Measurements from ENCODE around the gene ANKRD11.
"Not testable (repeated sequence)": the region's sequence is repeated elsewhere in the genome, so short reads cannot be mapped to it uniquely, and the experiment has no call there.

Gene ANKRD11

DNA sequence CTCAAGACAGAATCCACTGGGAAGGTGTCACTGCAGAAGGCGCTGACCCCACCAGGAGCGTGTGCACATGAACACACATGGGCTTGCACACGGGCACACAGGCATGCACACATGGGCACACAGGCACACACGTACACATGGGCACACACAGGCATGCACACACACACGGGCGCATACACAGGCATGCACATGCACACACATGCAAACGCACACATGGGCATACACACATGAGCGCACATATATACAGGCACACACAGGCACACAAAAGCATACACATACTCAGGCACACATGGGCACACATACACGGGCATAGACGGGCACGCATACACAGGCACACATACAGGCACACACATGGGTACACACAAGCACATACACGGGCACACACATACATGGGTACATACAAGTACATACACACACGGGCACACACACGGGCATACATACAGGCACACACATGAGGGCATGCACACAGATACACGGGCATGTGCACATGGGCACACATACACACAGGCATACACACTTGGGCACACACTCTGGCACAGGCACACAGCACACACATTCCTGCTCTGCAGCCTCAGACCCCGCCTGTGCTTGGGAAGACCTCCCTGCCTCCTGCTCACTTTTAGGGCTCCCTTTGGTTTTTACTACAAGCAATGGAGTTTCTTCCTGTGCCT lies 186.0 kb downstream of the ANKRD11 start:
- no peak for DNase-seq (ENCODE audit: low read depth in 3 of 3, low spot score in 1 of 3)

DNA sequence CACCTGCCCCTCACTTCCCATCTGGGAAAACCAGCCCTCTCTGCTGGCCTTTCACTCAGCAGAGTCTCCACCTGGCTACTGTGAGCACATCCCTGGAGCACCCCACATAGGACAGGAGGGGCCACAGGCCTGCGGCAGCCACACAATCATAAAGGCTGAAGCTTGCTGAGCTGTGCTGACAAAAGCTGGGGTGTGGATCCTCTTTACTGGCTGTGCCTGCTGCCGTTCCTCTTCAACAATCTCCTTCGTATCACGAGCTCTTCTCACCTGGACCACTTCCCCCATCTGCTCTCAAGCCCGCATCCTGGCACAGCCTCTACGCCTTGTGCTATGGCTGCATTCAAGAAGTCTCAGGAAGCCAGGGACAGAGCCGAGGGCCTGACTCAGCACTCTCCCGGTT lies 186.7 kb downstream of the ANKRD11 start:
- no peak for DNase-seq (ENCODE audit: low read depth in 3 of 3, low spot score in 1 of 3)

DNA sequence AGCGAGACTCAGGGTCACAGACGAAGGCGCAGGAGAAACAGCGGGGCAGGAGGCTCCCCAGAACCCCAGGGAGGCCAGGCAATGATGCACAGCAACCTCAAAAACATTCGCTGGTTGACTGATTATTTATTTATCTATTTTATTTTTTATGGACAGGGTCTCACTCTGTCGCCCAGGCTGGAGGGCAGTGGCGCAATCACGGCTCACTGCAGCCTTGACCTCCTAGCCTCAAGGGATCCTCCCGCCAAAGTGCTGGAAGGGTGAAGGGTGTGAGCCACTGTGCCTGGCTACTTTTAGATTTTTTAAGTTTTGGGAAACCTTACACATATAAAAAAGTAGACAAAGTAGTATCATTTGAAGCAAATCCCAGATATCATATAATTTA lies 189.4 kb downstream of the ANKRD11 start:
- no peak for DNase-seq (ENCODE audit: low read depth in 3 of 3, low spot score in 1 of 3)

DNA sequence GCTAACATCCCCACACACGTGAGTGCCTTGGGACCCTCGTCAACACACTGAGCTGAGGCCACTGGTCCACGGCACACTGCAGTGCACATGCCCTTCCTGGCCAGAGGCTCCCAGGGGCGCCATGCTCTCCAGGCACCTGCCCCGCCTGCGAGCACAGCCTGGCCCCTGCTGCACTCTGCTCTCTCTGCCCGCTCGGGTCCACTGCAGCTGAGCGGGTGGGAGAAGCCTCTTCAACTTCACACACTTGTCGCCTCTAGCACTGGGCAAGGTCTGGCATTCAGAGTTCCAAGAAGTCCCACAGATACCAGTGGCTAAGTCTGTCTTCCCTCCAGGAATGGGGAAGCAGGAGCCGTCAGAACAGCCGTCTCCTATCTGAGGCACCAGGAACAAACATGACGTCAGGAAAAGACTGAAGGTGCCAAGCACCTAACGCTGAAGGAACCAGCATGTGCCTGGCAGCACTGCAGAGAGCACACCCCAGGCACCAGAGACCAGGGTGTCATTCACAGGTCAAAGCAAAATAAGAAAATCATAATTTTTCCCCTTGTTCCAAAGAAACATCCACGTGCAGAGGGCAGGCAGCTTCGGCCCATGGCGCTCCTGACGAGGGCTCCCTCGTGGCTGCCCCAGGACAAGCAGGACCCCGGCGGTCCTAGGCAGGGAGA lies 189.9 kb downstream of the ANKRD11 start:
- no peak for DNase-seq (ENCODE audit: low read depth in 3 of 3, low spot score in 1 of 3)

DNA sequence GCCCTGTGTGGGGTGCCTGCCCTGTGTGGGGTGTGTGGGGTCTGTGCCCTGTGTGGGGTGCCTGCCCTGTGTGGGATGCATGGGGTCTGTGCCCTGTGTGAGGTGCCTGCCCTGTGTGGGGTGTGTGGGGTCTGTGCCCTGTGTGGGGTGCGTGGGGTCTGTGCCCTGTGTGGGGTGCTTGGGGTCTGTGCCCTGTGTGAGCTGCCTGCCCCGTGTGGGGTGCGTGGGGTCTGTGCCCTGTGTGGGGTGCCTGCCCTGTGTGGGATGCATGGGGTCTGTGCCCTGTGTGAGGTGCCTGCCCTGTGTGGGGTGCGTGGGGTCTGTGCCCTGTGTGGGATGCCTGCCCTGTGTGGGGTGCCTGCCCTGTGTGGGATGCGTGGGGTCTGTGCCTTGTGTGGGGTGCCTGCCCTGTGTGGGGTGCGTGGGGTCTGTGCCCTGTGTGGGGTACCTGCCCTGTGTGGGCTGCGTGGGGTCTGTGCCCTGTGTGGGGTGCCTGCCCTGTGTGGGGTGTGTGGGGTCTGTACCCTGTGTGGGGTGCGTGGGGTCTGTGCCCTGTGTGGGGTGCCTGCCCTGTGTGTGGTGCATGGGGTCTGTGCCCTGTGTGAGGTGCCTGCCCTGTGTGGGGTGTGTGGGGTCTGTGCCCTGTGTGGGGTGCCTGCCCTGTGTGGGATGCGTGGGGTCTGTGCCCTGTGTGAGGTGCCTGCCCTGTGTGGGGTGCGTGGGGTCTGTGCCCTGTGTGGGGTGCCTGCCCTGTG lies 190.8 kb downstream of the ANKRD11 start:
- not testable (repeated sequence) for DNase-seq (ENCODE audit: low read depth in 3 of 3, low spot score in 1 of 3)

DNA sequence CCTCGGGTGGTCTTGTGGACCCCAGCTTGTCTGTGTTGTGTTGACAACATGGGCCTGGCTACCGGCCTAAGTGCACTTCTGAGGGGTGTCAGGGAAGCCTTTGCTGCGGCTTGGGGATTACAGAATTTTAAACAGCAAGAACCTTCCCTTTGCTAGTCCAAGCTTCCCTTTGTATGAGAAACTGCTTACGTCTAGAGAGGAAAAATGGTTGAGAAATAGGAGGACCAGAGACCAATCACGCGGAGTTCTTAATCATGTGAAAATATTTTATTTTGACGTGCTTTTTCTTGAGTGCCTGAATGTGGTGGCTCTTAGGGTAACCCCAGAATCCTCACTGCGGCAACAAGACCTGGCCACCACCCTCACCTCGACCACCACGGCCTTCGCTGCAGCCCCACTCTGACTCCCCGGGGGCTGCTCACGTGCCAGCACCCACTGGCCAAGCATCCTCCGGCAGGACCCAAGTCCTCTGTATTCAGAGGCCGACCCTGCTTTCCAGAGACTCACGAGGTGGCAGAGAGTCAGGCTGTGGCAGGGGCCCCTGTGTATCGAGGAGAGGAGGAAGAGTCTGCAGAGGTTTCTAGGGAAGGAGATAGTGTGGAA lies 191.6 kb downstream of the ANKRD11 start:
- DNase-seq (ENCODE audit: low read depth in 3 of 3, low spot score in 1 of 3): no peak

DNA sequence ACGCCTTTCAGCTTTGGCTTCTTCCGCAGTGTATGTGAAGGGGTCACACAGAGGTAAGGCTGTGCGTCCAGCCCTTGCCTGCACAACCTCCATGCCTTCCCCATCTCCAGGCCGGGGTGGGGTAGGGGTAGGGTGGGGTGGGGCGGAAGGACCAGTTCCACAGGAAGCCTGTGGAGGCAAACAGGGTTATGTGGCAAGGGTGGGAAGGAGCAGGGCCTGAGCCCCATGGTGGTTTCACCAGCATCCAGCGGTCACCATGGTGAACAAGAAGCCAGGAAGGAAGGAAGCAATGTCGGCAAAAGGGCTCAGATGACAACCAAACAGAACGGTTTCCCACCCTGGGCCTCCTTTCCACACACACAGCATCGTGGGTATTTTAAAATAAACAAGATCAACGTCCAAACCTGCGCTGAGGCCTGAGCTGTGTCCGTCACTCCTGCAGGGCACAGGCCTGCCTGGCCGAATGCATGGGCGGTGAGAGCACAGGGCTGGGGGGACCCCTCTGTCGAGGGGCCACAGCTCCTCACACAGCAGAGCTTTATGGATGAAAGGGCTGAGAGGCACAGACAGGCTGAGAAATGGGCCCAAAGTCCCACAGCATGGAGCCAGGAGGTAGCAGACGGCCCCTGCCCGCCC lies 192.3 kb downstream of the ANKRD11 start:
- DNase-seq (ENCODE audit: low read depth in 3 of 3, low spot score in 1 of 3): no peak

DNA sequence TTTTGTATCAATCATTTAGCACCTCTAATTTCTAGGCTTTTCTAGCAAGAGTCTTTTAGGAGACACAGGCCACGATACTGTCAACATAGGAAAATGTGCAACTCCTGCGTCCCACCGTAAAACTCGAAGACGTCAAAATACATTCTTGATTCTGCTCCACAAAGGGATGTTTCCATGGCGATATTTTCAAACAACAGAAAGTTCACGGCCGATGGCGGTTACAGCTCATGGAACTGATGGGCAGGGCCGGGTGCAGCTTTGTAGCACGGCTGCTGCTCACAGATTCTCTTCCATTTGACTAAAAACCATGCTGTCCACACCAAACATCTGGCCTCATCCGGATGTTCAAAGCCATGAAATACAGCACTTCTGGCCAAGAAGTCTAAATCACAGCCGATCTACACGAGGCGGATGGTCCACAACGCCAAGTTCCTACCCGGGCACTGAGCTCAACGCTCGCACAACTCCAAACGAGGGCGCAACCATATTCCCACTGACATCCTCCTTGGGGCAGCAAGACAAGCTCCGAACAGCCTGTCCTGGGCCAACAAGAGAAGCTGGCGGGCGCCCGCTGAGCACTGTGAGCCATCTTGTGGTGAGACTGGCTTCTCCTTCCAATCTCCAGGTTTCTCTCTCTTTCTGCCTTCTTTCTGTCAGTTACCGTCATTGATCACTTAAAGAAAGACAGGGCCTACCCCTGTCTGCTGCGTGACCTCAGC lies 193.0 kb downstream of the ANKRD11 start:
- no peak for DNase-seq (ENCODE audit: low read depth in 3 of 3, low spot score in 1 of 3)

DNA sequence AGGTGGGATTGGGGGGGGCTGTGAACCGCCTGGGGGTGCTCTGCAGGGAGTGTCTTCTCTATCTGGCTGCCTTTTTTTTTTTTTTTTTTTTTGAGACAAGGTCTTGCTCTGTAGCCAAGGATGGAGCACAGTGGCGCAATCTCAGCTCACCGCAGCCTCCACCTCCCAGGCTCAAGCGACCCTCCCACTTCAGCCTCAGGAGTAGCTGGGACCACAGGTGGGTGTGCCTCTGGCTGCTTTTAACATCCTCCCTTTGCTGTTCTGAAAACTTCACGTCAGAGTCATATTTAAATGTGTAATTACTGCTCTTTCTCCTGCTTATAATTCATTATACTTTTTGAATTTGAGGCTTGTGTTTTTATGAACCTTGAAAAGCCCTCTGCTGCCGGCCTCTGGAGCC lies 194.4 kb downstream of the ANKRD11 start:
- DNase-seq (ENCODE audit: low read depth in 3 of 3, low spot score in 1 of 3): no peak

DNA sequence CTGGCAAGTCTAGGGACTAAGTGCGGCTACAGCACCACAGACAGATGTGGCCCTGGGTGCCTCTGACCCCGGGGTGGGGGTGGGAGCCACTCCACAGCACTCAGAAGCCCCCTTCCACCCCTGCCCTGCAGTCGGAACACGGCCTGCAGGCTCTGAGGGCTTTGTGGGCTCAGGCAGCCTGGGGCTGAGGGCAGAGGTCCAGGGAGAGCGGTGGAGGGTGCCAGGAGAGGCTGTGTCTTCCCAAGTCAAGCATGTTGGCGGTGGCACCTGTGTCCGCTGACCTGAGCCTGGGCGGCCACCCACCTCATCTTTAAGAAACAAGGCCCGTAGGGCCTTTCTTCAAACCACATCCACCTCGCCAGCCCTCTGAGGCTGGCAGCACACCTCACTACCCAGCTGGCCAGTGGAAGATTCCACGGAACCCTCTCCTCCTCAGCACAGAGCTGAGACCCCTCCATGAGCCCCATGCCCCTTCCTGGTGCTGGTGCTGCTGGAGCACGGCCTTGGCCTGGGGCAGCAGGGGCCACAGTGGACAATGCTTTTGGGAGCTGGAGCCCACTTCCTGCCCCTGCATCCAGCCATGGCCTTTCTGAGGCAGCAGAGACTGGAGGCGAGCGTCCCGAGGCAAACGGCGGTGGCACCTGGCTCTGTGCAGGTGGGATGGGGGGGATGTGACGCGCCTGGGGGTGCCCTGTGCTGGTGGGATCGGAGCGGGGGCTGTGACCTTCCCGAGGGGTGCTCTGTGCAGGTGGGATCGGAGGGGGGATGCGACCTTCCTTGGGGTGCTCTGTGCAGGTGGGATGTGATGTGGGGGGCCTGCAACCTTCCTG lies 195.1 kb downstream of the ANKRD11 start:
- DNase-seq (ENCODE audit: low read depth in 3 of 3, low spot score in 1 of 3): no peak

DNA sequence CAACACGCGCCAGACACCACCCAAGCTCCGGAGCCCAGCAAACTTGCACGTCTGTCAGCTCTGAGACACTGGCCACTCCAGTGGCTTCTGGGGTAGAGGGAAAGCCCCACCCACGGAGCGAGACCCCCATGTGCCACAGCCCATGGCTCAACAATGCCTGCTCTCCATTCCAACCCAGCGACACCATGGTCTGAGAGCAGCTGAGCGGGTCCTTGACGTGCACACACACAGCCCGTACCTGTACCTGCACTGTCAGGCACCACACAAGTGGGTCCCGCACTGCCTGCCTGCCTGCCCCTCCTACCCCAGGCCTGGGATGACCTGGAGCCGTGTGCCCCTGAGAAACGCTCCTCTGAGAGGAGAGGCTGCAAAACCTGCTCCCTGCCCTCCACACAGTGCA lies 195.9 kb downstream of the ANKRD11 start:
- no peak for DNase-seq (ENCODE audit: low read depth in 3 of 3, low spot score in 1 of 3)

DNA sequence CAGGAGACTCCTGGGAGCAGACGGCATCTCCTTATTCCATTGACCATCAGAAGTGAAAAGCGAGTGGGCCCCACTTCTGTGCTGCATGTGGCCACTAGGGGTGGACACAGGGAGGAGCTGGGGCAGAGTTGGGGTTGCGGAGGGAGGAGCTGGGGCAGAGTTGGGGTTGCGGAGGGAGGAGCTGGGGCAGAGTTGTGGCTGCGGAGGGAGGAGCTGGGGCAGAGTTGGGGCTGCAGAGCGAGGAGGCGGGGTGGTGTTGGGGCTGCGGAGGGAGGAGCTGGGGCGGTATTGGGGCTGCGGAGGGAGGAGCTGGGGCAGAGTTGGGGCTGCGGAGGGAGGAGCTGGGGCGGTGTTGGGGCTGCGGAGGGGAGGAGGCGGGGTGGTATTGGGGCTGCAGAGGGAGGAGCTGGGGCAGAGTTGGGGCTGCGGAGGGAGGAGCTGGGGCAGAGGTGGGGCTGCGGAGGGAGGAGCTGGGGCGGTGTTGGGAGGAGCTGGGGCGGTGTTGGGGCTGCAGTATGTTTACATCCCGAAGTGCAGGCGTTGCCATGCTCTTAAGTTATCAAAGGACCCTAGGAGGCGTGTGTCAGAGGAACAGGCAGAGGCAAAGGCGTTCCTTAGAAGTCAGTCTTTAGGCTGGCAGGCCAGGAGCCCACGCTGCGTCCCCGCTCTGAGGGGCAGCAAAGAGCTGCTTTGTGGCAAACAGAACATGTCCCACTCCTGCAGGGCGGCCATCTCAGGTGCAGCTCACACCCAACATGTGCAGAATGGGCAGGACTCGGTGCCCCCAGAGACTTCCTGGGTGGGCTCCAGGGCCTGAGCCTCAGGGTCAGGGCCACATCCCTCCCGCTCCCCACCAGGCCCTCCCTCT lies 196.9 kb downstream of the ANKRD11 start:
- no peak for DNase-seq (ENCODE audit: low read depth in 3 of 3, low spot score in 1 of 3)

DNA sequence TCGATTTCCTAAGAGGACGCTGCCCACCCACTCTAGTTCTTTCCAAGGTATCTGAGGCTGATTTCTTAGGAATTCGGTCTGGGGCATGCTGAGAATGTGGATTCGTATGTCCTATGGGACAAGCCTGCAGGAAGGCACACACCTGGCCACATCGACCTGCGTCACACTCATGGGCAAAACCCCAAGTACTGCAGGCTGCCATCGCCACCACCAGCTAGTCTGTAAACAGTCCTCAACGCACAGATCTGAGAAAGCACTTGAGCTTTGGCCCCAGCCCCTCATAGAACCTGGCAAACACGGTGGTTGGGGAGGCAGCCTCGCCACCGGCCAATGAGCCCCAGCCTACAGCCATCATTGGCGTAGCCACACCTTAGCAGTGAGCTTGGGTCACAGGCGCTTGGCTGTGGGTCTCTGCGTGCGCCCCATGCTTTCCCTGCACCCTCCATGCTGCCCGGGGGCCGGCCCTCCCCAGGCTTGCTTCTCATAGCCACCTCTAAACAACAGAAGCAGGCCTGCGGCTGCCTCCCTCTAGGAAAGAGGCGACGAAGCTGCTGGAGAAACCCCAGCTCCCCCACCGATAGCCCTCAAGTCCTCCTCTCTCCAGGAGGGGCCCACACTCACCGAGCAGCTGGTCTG lies 197.8 kb downstream of the ANKRD11 start:
- DNase-seq (ENCODE audit: low read depth in 3 of 3, low spot score in 1 of 3): no peak

DNA sequence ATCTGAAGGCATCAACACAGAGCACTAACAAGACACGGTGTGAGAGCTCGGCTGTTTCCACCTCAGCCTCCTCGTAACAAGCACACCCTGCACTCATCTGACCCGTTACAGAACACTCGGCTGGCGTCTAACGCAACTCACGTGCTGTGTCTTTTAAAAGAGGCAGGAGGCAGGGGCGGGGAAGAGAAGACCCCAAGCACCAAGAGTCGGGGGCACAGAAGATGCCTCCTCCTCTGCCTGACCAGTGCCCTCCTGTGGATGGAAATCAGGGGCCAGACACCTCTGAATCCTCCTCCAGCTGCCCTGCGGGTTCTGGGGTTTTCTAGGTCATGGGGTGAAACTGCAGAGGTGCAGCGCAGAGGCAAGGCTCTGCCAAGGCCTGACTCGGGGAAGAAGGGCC lies 198.6 kb downstream of the ANKRD11 start:
- DNase-seq (ENCODE audit: low read depth in 3 of 3, low spot score in 1 of 3): no peak

DNA sequence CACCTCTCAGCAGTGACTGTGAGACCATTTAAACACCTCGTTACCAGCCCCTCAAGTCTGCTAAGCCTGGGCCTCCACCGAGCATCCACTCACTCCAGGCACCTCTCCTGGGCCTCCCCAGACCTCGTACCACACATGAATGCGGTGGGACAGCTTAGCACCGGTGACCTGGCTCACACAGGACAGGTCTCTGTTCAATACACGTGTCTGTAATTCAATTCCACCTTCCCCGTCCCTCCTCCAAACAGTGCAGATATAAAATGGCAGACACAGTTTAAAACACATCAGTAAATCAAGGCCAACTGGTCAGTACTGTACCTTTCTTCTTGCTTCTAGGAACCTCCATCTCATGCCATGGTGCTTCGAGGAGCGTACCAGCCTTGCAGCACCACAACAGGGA lies 199.0 kb downstream of the ANKRD11 start:
- no peak for DNase-seq (ENCODE audit: low read depth in 3 of 3, low spot score in 1 of 3)

DNA sequence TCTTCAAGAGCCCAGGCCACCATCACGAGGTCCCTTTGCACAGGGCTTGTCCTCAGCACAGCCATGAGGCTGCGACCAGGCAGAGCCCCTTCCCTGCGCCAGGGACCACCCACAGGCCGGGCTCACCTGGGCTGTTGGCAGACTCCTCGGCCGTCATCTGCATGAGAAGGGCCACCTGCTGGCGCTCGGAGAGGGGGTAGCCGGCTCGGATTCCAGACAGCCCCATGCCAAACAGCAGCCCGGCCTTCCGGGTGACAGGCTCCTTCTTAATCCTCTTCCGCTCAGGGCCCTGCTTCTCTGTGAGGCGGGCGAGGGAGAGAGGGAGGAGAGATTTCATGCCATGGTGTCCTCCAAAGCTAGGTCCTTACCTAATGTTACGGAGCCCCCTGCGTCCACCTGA lies 199.5 kb downstream of the ANKRD11 start:
- no peak for DNase-seq (ENCODE audit: low read depth in 3 of 3, low spot score in 1 of 3)

DNA sequence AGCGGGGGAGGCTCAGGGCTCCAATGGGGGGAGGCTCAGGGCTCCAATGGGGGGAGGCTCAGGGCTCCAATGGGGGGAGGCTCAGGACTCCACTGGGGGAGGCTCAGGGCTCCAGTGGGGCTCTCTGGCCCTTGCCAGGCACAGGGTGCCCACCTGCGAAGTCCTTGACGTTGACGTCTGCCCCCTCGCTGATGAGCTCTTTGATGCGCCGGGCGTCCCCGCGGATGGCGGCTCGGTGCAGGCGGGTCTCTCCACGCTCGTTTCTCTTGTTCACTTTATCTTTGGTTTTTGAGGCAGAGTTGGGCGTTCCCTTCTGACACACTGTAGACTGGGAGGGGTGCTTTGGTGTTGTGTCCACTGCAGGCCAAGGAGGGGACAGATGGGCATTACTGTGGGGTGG lies 199.9 kb downstream of the ANKRD11 start:
- no peak for DNase-seq (ENCODE audit: low read depth in 3 of 3, low spot score in 1 of 3)

All from stimulated activated CD4-positive, alpha-beta T cell treated with anti-CD3 and anti-CD28 coated beads, TNF-alpha, amount 100 ng/mL, for 1 hour (primary cell).